KMS-11 (cell line): ENCODE measurements around the gene SLC25A24.

Source experiments
- H2AFZ ChIP-seq: fragments of 200-600 bp; sonication (generic); 2 replicates; pipeline ENCODE4 v1.6.1; 2016; ENCODE audit warnings: antibody characterized with exemption, mixed run types, low read depth
- H3K27ac ChIP-seq: fragments of 200-600 bp; sonication (generic); 2 replicates; pipeline ENCODE4 v1.6.1; 2016; ENCODE audit warnings: mild to moderate bottlenecking, mixed run types
- H3K27me3 ChIP-seq: fragments of 200-600 bp; sonication (generic); 2 replicates; pipeline ENCODE4 v1.6.1; 2017; ENCODE audit warnings: mild to moderate bottlenecking, low read depth, mixed run types, moderate library complexity; ENCODE audit not compliant: insufficient read depth
- H3K36me3 ChIP-seq: fragments of 200-600 bp; sonication (generic); 2 replicates; pipeline ENCODE4 v1.6.1; 2017; ENCODE audit warnings: mild to moderate bottlenecking, mixed run types; ENCODE audit not compliant: insufficient read depth
- H3K4me1 ChIP-seq: fragments of 200-600 bp; sonication (generic); 2 replicates; pipeline ENCODE4 v1.6.1; 2016; ENCODE audit warnings: mild to moderate bottlenecking, low read depth, mixed run types; ENCODE audit not compliant: poor library complexity, severe bottlenecking
- H3K4me2 ChIP-seq: fragments of 200-600 bp; sonication (generic); 2 replicates; pipeline ENCODE4 v1.7.0; 2016; ENCODE audit warnings: mild to moderate bottlenecking, mixed run types
- H3K4me3 ChIP-seq: fragments of 200-600 bp; sonication (generic); IDR thresholded peaks from 2 replicates; pipeline ENCODE4 v1.6.1; 2017; ENCODE audit warnings: low read depth, low read length, mixed read lengths; ENCODE audit not compliant: insufficient read depth
- H3K79me2 ChIP-seq: fragments of 200-600 bp; sonication (generic); 2 replicates; pipeline ENCODE4 v1.6.1; 2016; ENCODE audit warnings: low read depth, mixed run types; ENCODE audit not compliant: insufficient read depth
- H3K9ac ChIP-seq: fragments of 200-600 bp; sonication (generic); 2 replicates; pipeline ENCODE4 v1.6.1; 2016; ENCODE audit warnings: mild to moderate bottlenecking, mixed run types
- H4K20me1 ChIP-seq: fragments of 200-600 bp; sonication (generic); 2 replicates; pipeline ENCODE4 v1.6.1; 2016; ENCODE audit warnings: mild to moderate bottlenecking, mixed run types; ENCODE audit not compliant: insufficient read depth
- CTCF ChIP-seq: fragments of 200-600 bp; sonication (generic); conservative IDR thresholded peaks from 2 replicates; pipeline ENCODE4 v1.6.1; 2017; ENCODE audit warnings: low read depth, mild to moderate bottlenecking, antibody characterized with exemption, low read length, moderate library complexity, mixed read lengths

Gene SLC25A24

GRCh38 chr1:108190686-108191416 lies 9.3 kb downstream of the SLC25A24 start:
- no peak overlapping the region for H2AFZ ChIP-seq
- peak overlapping the region; percentile 51; the same call in 1 of the 2 replicates for H3K4me2 ChIP-seq
- no peak for TF ChIP-seq CTCF
- H3K4me1 ChIP-seq: peaks cover 56% of the 10 kb centered on the region
- H3K4me3 ChIP-seq: no peak overlapping the region
- no peak overlapping the region for H3K9ac ChIP-seq
- H3K36me3 ChIP-seq: no peaks in the 10 kb centered on the region
- peak overlapping the region; percentile 25; the same call in 1 of the 2 replicates for H3K27ac ChIP-seq
- peaks cover 13% of the 10 kb centered on the region for H3K79me2 ChIP-seq
- no peaks in the 10 kb centered on the region for H3K27me3 ChIP-seq
- H4K20me1 ChIP-seq: no peaks in the 10 kb centered on the region

- Histone ChIP-seq H3K36me3 (no peaks in the 10 kb centered on the region), H3K27ac (peak overlapping the region; percentile 25; the same call in 1 of the 2 replicates), H4K20me1 (no peaks in the 10 kb centered on the region), H3K4me3 (no peak overlapping the region), H3K4me2 (peak overlapping the region; percentile 51; the same call in 1 of the 2 replicates), H3K4me1 (peaks cover 63% of the 10 kb centered on the region), H2AFZ (no peak overlapping the region), H3K27me3 (no peaks in the 10 kb centered on the region), H3K79me2 (peaks cover 13% of the 10 kb centered on the region), H3K9ac (no peak overlapping the region)
- no peak for TF ChIP-seq CTCF
Measured at GRCh38 chr1:108190001-108190634, 10.0 kb downstream of the SLC25A24 start.

GRCh38 chr1:108188801-108189200 lies 11.3 kb downstream of the SLC25A24 start:
- H2AFZ ChIP-seq: no peak overlapping the region
- H3K79me2 ChIP-seq: peaks cover 13% of the 10 kb centered on the region
- H3K4me2 ChIP-seq: peak overlapping the region; percentile 13; the same call in 1 of the 2 replicates
- no peaks in the 10 kb centered on the region for H4K20me1 ChIP-seq
- no peak overlapping the region for H3K4me3 ChIP-seq
- H3K36me3 ChIP-seq: no peaks in the 10 kb centered on the region
- H3K27me3 ChIP-seq: no peaks in the 10 kb centered on the region
- peaks cover 76% of the 10 kb centered on the region for H3K4me1 ChIP-seq
- H3K9ac ChIP-seq: no peak overlapping the region
- no peak for TF ChIP-seq CTCF
- no peak overlapping the region for H3K27ac ChIP-seq

GRCh38 chr1:108182959-108183700 lies 17.0 kb downstream of the SLC25A24 start:
- Histone ChIP-seq H3K27me3 (no peaks in the 10 kb centered on the region), H3K79me2 (peaks cover 8% of the 10 kb centered on the region; the same call in 1 of the 2 replicates), H3K4me3 (no peak overlapping the region), H3K27ac (peak overlapping the region; percentile 90), H3K9ac (peak overlapping the region; percentile 56), H4K20me1 (no peaks in the 10 kb centered on the region), H2AFZ (no peak overlapping the region), H3K36me3 (no peaks in the 10 kb centered on the region), H3K4me2 (peak overlapping the region; percentile 77), H3K4me1 (peaks cover 67% of the 10 kb centered on the region)
- TF ChIP-seq CTCF: no peak
